GM19239 (cell line): Measurements from ENCODE around the gene MMP21.

Experiments
- DNase-seq: peaks from one replicate; pipeline ENCODE4 v3.0.0; 2011; ENCODE audit warnings: low spot score; ENCODE audit not compliant: insufficient read length
- FAIRE-seq: peaks from 2 replicates; lab custom pipeline; 2011; peaks lifted over from hg19 to GRCh38; lab: Jason Lieb, UNC

The MMP21 gene

DNA sequence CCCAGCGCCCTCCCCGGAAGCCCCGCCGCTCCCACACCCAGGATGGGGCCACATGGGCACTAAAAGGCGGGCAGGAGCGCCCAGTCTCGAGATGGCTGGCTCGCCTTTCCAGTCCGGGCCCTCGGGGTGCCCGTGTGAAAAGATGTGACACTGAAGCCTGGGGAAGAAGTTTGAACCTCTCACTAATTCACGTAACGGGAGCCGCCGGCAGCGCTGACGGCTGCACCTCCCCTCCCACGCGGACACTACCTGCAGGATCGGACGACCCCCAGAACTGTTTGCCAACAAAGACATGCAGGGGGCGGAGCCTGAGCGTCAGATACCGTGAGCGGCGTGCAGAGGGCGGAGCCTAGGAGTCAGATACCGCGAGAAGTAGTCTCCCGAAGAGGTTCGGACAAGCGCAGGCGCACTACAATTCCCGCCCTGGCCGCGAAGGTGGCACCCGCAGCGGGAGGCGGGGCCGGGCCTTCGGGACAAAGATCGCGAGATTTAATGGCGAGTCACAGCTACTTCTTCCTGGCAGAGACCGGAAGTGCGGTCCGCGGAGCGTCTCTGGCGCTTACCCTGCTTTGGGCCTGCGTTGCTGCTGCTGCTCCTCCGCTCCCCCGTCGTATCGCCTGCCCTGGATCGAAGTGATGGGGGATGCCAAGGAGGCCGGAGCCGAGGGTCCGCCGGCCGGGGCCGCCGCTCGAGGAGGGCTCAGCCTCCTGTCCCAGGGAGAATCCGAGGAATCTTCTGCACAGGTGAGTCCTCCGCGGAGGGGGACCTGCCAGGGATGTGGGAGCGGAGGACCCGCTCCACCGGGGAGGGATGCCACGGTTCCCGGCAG, 56.2 kb downstream of the MMP21 start, which contains the start of gene EDRF1:
Gene EDRF1, plus strand, starts transcription at position 537 of the 829 bp plus-strand sequence. Its CDS starts 99 bp downstream, at position 636.
- FAIRE-seq = peak; percentile 95
- DNase-seq = peak; percentile 69
